ENCODE results near the gene XRCC1. TPM values are rescaled to one million over a fixed set of nuclear protein-coding genes. Genes with fewer than 3 reads are reported as not detected.

XRCC1 gene
- total RNA-seq, 2 experiments from 2014 or later = 25.1 to 26.2 TPM

- POLR2A ChIA-PET = no interaction called here
- no peak for TF ChIP-seq CTCF (IDR thresholded peaks at IDR 0.05)
- Mint-ChIP-seq H3K9me3 (no peaks in the 10 kb centered on the region), H3K4me1 (ENCODE audit: low read depth) (peaks cover 16% of the 10 kb centered on the region), H3K27me3 (no peaks in the 10 kb centered on the region), H3K27ac (no peak overlapping the region), H3K4me3 (no peak overlapping the region), H3K36me3 (ENCODE audit: low read depth) (peaks cover 62% of the 10 kb centered on the region)
- DNase-seq = no peak
- H3K4me3 ChIP-seq (ENCODE audit: low read length) = no peak overlapping the region
- no peak for ATAC-seq (ENCODE audit: poor library complexity)
- CTCF ChIA-PET = no interaction called here
- intact Hi-C loops (cut with DNase I, micrococcal nuclease) = no loop called here
- H3K27ac ChIP-seq (ENCODE audit: low read depth in 1 of 2, low read length in 2 of 2) = no peak overlapping the region
- peaks cover 17% of the 10 kb centered on the region for H3K4me1 ChIP-seq (ENCODE audit: insufficient read depth, low read length)
- no peaks in the 10 kb centered on the region for H3K27me3 ChIP-seq (ENCODE audit: control insufficient read depth in 1 of 2, insufficient read depth in 2 of 2, low read length in 2 of 2)
- H3K36me3 ChIP-seq (ENCODE audit: insufficient read depth, low read length) = peaks cover 31% of the 10 kb centered on the region
- H3K9me3 ChIP-seq (ENCODE audit: control insufficient read depth in 1 of 2, insufficient read depth in 1 of 2, low read length in 2 of 2) = no peaks in the 10 kb centered on the region
Observed at GRCh38 chr19:43498233-43498842, 77.0 kb downstream of the XRCC1 start.

GRCh38 chr19:43496960-43497359 lies 78.4 kb downstream of the XRCC1 start:
- ATAC-seq (ENCODE audit: poor library complexity) (no peak), DNase-seq (no peak)
- ChIA-PET POLR2A (interaction anchor here (0.5 kb wide), 1 partner anchor 19 kb away, joined by 3 read pairs; no protein-coding TSS in a partner anchor), CTCF (interaction anchor here (0.8 to 1.7 kb wide), 2 partner anchors 34 to 64 kb away, joined by 3 read pairs; no protein-coding TSS in a partner anchor)
- Mint-ChIP-seq H3K27me3 (no peaks in the 10 kb centered on the region), H3K4me1 (ENCODE audit: low read depth) (peaks cover 9% of the 10 kb centered on the region), H3K4me3 (no peak overlapping the region), H3K27ac (no peak overlapping the region), H3K36me3 (ENCODE audit: low read depth) (peaks cover 50% of the 10 kb centered on the region), H3K9me3 (no peaks in the 10 kb centered on the region)
- peaks cover 6% of the 10 kb centered on the region for H3K4me1 ChIP-seq (ENCODE audit: insufficient read depth, low read length)
- no peaks in the 10 kb centered on the region for H3K9me3 ChIP-seq (ENCODE audit: control insufficient read depth in 1 of 2, insufficient read depth in 1 of 2, low read length in 2 of 2)
- no peak overlapping the region for H3K27ac ChIP-seq (ENCODE audit: low read depth in 1 of 2, low read length in 2 of 2)
- intact Hi-C loops (cut with DNase I, micrococcal nuclease) = no loop called here
- H3K36me3 ChIP-seq (ENCODE audit: insufficient read depth, low read length) = peaks cover 31% of the 10 kb centered on the region
- no peaks in the 10 kb centered on the region for H3K27me3 ChIP-seq (ENCODE audit: control insufficient read depth in 1 of 2, insufficient read depth in 2 of 2, low read length in 2 of 2)
- no peak for TF ChIP-seq CTCF (IDR thresholded peaks at IDR 0.05)
- H3K4me3 ChIP-seq (ENCODE audit: low read length) = no peak overlapping the region

- DNase-seq (no peak), ATAC-seq (ENCODE audit: poor library complexity) (no peak)
- TF ChIP-seq CTCF (IDR thresholded peaks at IDR 0.05) = no peak
- H3K27ac ChIP-seq (ENCODE audit: low read depth in 1 of 2, low read length in 2 of 2) = no peak overlapping the region
- POLR2A ChIA-PET = interaction anchor here (1.2 kb wide), 1 partner anchor 31 kb away, joined by 4 read pairs; no protein-coding TSS in a partner anchor
- no peak overlapping the region for H3K27ac Mint-ChIP-seq
- CTCF ChIA-PET = interaction anchor here (1.7 kb wide), 1 partner anchor 33 kb away, joined by 3 read pairs; no protein-coding TSS in a partner anchor
- H3K27me3 Mint-ChIP-seq = no peaks in the 10 kb centered on the region
- no peaks in the 10 kb centered on the region for H3K9me3 Mint-ChIP-seq
- H3K27me3 ChIP-seq (ENCODE audit: control insufficient read depth in 1 of 2, insufficient read depth in 2 of 2, low read length in 2 of 2) = no peaks in the 10 kb centered on the region
- peaks cover 49% of the 10 kb centered on the region for H3K36me3 Mint-ChIP-seq (ENCODE audit: low read depth)
- no peak overlapping the region for H3K4me3 ChIP-seq (ENCODE audit: low read length)
- H3K4me3 Mint-ChIP-seq = no peak overlapping the region
- H3K9me3 ChIP-seq (ENCODE audit: control insufficient read depth in 1 of 2, insufficient read depth in 1 of 2, low read length in 2 of 2) = no peaks in the 10 kb centered on the region
- H3K4me1 ChIP-seq (ENCODE audit: insufficient read depth, low read length) = no peaks in the 10 kb centered on the region
- peaks cover 37% of the 10 kb centered on the region for H3K36me3 ChIP-seq (ENCODE audit: insufficient read depth, low read length)
- intact Hi-C loops (cut with DNase I, micrococcal nuclease) = no loop called here
- peaks cover 4% of the 10 kb centered on the region for H3K4me1 Mint-ChIP-seq (ENCODE audit: low read depth)
Observed at GRCh38 chr19:43495082-43495481, 80.2 kb downstream of the XRCC1 start.

Other genes starting within 250 kb of the XRCC1 start
- gene CD177, start 221.8 kb downstream of the XRCC1 start, total RNA-seq = not detected
- gene TEX101, start 160.6 kb downstream of the XRCC1 start, total RNA-seq = not detected
- gene LYPD3, start 109.9 kb downstream of the XRCC1 start, total RNA-seq = 10 to 100 TPM; 35.6 to 37.3 TPM
- gene PHLDB3, start 70.8 kb downstream of the XRCC1 start, total RNA-seq = 10 to 100 TPM; 75.1 to 77.4 TPM
- 10 to 100 TPM; 20.2 to 21.7 TPM for gene ETHE1, start 48.3 kb downstream of the XRCC1 start, total RNA-seq
- gene ZNF575, start 42.3 kb downstream of the XRCC1 start, total RNA-seq = 1 to 10 TPM; 2.6 to 2.7 TPM
- not detected for gene PINLYP, start 274 bp upstream of the XRCC1 start, total RNA-seq
- 10 to 100 TPM; 28.9 to 29.8 TPM for gene IRGQ, start 20.6 kb upstream of the XRCC1 start, total RNA-seq
- 1 to 10 TPM; 4.1 to 4.8 TPM for gene ZNF576, start 21.1 kb upstream of the XRCC1 start, total RNA-seq
- gene SRRM5, start 36.6 kb upstream of the XRCC1 start, total RNA-seq = under 1 TPM; 0.25 to 0.56 TPM
- 10 to 100 TPM; 22.3 to 24.8 TPM for gene ZNF428, start 44.1 kb upstream of the XRCC1 start, total RNA-seq
- under 1 TPM; 0.28 to 0.36 TPM for gene CADM4, start 64.3 kb upstream of the XRCC1 start, total RNA-seq
- 10 to 100 TPM; 19.6 to 21.1 TPM for gene PLAUR, start 94.6 kb upstream of the XRCC1 start, total RNA-seq
- not detected for gene IRGC, start 140.5 kb upstream of the XRCC1 start, total RNA-seq
- gene SMG9, start 179.4 kb upstream of the XRCC1 start, total RNA-seq = 10 to 100 TPM; 34.7 to 38.2 TPM
- 10 to 100 TPM in 1 of 2 experiments, 1 to 10 TPM in 1; 9.7 to 10.4 TPM for gene KCNN4, start 205.4 kb upstream of the XRCC1 start, total RNA-seq
- not detected for gene LYPD5, start 226.9 kb upstream of the XRCC1 start, total RNA-seq

All from CD4-positive, alpha-beta T cell (primary cell).